T-cell (primary cell): ENCODE measurements around the gene DUOXA2. TPM values are rescaled to one million over a fixed set of nuclear protein-coding genes. Genes with fewer than 3 reads are reported as not detected.

Experiments used
- ATAC-seq, 4 experiments: fragments of 200-7000 bp in 3 of 4; fragments of 150-1000 bp in 1 of 4; cut with Tn5 transposase; replicated peaks in 1 of 4; 1 replicate in 3 of 4; 2 replicates in 1 of 4; pipeline ENCODE4 v1.10.0; 2021; ENCODE audit warnings: moderate library complexity in 3 of 4, mild to moderate bottlenecking in 2 of 4, moderate number of reproducible peaks in 1 of 4
- CTCF ChIA-PET, 2 donors: fragments of 300-600 bp; sonication (Branson Sonifier 250); formaldehyde crosslinking; loops; one replicate each; lab custom pipeline; 2022; ENCODE audit warnings: antibody characterized with exemption in 2 of 2; lab: Charles Lee
- POLR2A ChIA-PET, 2 donors: fragments of 300-600 bp; sonication (Branson Sonifier 250); formaldehyde crosslinking; loops; one replicate each; lab custom pipeline; 2022; ENCODE audit warnings: antibody characterized with exemption in 2 of 2; lab: Charles Lee
- DNase-seq, 35 experiments: peaks; one replicate each; pipeline versions ENCODE4 v3.0.0 to v3.0.0-alpha.2; 2013 to 2023
- H3K27ac ChIP-seq: one replicate; pipeline ENCODE4 v1.5.1; 2013; ENCODE audit warnings: low read length
- H3K27me3 ChIP-seq, 2 experiments: replicated peaks in 1 of 2; 1 replicate in 1 of 2; 2 replicates in 1 of 2; pipeline versions ENCODE4 v1.6.1 to v1.7.0; 2013; ENCODE audit warnings: low read length in 1 of 2, mixed read lengths in 1 of 2; ENCODE audit not compliant: control insufficient read depth in 2 of 2, insufficient read depth in 2 of 2; ENCODE audit errors: extremely low read depth in 1 of 2
- H3K36me3 ChIP-seq, 2 donors: 1 replicate in 1 of 2; 2 replicates in 1 of 2; pipeline versions ENCODE4 v1.6.1 to v1.7.0; 2013; ENCODE audit warnings: low read length in 1 of 2; ENCODE audit not compliant: control insufficient read depth in 2 of 2, insufficient read depth in 1 of 2; ENCODE audit errors: extremely low read depth in 1 of 2
- H3K4me1 ChIP-seq, 2 experiments: 1 replicate in 1 of 2; 2 replicates in 1 of 2; pipeline versions ENCODE4 v1.6.1 to v1.7.0; 2013; ENCODE audit warnings: low read length in 2 of 2, mixed read lengths in 1 of 2; ENCODE audit not compliant: insufficient read depth in 2 of 2, control insufficient read depth in 1 of 2; ENCODE audit errors: extremely low read depth in 1 of 2
- H3K4me3 ChIP-seq, 2 donors: 1 replicate in 1 of 2; 2 replicates in 1 of 2; pipeline versions ENCODE4 v1.5.1 to v1.7.0; 2013; ENCODE audit warnings: mild to moderate bottlenecking in 2 of 2, low read length in 1 of 2, moderate library complexity in 1 of 2; ENCODE audit not compliant: control insufficient read depth in 1 of 2; ENCODE audit errors: extremely low read depth in 1 of 2
- H3K9me3 ChIP-seq: 2 replicates; pipeline ENCODE4 v1.7.0; 2013
- H3K27ac Mint-ChIP-seq, 2 donors: one replicate each; pipeline ENCODE4 v1.8.0; 2020 to 2021; ENCODE audit warnings: mild to moderate bottlenecking in 2 of 2, mixed read lengths in 2 of 2
- H3K27me3 Mint-ChIP-seq, 2 donors: one replicate each; pipeline ENCODE4 v1.8.0; 2021 to 2022; ENCODE audit warnings: mixed read lengths in 2 of 2
- H3K36me3 Mint-ChIP-seq: one replicate; pipeline ENCODE4 v1.8.0; 2021; ENCODE audit warnings: mixed read lengths
- H3K4me1 Mint-ChIP-seq, 3 donors: one replicate each; pipeline ENCODE4 v1.8.0; 2020 to 2022; ENCODE audit warnings: mixed read lengths in 3 of 3, mild to moderate bottlenecking in 1 of 3
- H3K4me3 Mint-ChIP-seq, 3 donors: one replicate each; pipeline ENCODE4 v1.8.0; 2020 to 2022; ENCODE audit warnings: mild to moderate bottlenecking in 3 of 3, mixed read lengths in 3 of 3, moderate library complexity in 3 of 3
- H3K9me3 Mint-ChIP-seq, 3 donors: one replicate each; pipeline ENCODE4 v1.8.0; 2020 to 2022; ENCODE audit warnings: mixed read lengths in 3 of 3
- WGBS: methylation state at CpG from one replicate; pipeline ENCODE4 v1.1.5; 2013; ENCODE audit warnings: missing lambda C conversion rate; ENCODE audit not compliant: insufficient coverage; 5-methylcytosine and 5-hydroxymethylcytosine counted together
- total RNA-seq, 35 experiments: library from RNA in 6 of 35; stranded (reverse) in 6 of 35; fragments of 120-200 nt in 1 of 35; gene quantifications; one replicate each; pipeline versions ENCODE4 v1.2.1 to v1.2.4 and lab custom pipeline; 2013 to 2026

DUOXA2 gene
- total RNA-seq, 5 donors from 2014 or later (not counting 1 experiment from before 2014, with no cell fraction given) = not detected

- no peaks in the 10 kb centered on the region for H3K36me3 ChIP-seq
- no peaks in the 10 kb centered on the region for H3K9me3 ChIP-seq
- ATAC-seq (no peak), DNase-seq (no peak)
- Mint-ChIP-seq H3K9me3 (no peaks in the 10 kb centered on the region), H3K27me3 (peaks cover 12 to 22% of the 10 kb centered on the region in 2 donors), H3K36me3 (no peaks in the 10 kb centered on the region), H3K4me1 (no peaks in the 10 kb centered on the region), H3K27ac (no peak overlapping the region), H3K4me3 (no peak overlapping the region)
- no peak overlapping the region for H3K27ac ChIP-seq
- H3K27me3 ChIP-seq = peaks cover 0 to 12% of the 10 kb centered on the region in 2 experiments
- CTCF ChIA-PET = interaction anchor here (0.7 kb wide), 2 partner anchors 12 to 56 kb away, joined by 3 to 5 read pairs; no protein-coding TSS in a partner anchor
- POLR2A ChIA-PET = no interaction called here
- no peak overlapping the region for H3K4me3 ChIP-seq
- WGBS = 88% methylated on average over 9 of the region's 9 CpGs
- H3K4me1 ChIP-seq = no peaks in the 10 kb centered on the region
Observed at GRCh38 chr15:45094358-45094730, 19.8 kb upstream of the DUOXA2 start.

GRCh38 chr15:45095661-45096060 is 18.5 kb upstream of the DUOXA2 start:
- no peaks in the 10 kb centered on the region for H3K9me3 Mint-ChIP-seq
- no peak overlapping the region for H3K4me3 ChIP-seq
- H3K4me1 ChIP-seq = no peaks in the 10 kb centered on the region
- WGBS = 88% methylated on average over 9 of the region's 11 CpGs
- no peak overlapping the region for H3K4me3 Mint-ChIP-seq
- H3K36me3 Mint-ChIP-seq = no peaks in the 10 kb centered on the region
- no peaks in the 10 kb centered on the region for H3K36me3 ChIP-seq
- H3K27me3 Mint-ChIP-seq = peaks cover 8 to 17% of the 10 kb centered on the region in 2 donors
- no peak for DNase-seq
- ATAC-seq = no peak
- no peaks in the 10 kb centered on the region for H3K4me1 Mint-ChIP-seq
- H3K27ac ChIP-seq = no peak overlapping the region
- H3K9me3 ChIP-seq = no peaks in the 10 kb centered on the region
- ChIA-PET POLR2A (no interaction called here), CTCF (no interaction called here)
- no peak overlapping the region for H3K27ac Mint-ChIP-seq
- H3K27me3 ChIP-seq = peaks cover 0 to 11% of the 10 kb centered on the region in 2 experiments

- ATAC-seq (no peak), DNase-seq (peak in 1 of 35 experiments; percentile 22)
- CTCF ChIA-PET = no interaction called here
- no peaks in the 10 kb centered on the region for H3K36me3 Mint-ChIP-seq
- Histone ChIP-seq H3K4me1 (no peaks in the 10 kb centered on the region), H3K27ac (no peak overlapping the region), H3K4me3 (no peak overlapping the region), H3K36me3 (no peaks in the 10 kb centered on the region), H3K27me3 (peaks cover 0 to 12% of the 10 kb centered on the region in 2 experiments), H3K9me3 (no peaks in the 10 kb centered on the region)
- no peaks in the 10 kb centered on the region for H3K9me3 Mint-ChIP-seq
- no peaks in the 10 kb centered on the region for H3K4me1 Mint-ChIP-seq
- H3K27me3 Mint-ChIP-seq = peaks cover 5 to 10% of the 10 kb centered on the region in 2 donors
- POLR2A ChIA-PET = no interaction called here
- H3K4me3 Mint-ChIP-seq = no peak overlapping the region
- 98% methylated on average over 5 of the region's 7 CpGs for WGBS
- H3K27ac Mint-ChIP-seq = no peak overlapping the region
Observed at GRCh38 chr15:45097466-45097865, 16.7 kb upstream of the DUOXA2 start.

DNA sequence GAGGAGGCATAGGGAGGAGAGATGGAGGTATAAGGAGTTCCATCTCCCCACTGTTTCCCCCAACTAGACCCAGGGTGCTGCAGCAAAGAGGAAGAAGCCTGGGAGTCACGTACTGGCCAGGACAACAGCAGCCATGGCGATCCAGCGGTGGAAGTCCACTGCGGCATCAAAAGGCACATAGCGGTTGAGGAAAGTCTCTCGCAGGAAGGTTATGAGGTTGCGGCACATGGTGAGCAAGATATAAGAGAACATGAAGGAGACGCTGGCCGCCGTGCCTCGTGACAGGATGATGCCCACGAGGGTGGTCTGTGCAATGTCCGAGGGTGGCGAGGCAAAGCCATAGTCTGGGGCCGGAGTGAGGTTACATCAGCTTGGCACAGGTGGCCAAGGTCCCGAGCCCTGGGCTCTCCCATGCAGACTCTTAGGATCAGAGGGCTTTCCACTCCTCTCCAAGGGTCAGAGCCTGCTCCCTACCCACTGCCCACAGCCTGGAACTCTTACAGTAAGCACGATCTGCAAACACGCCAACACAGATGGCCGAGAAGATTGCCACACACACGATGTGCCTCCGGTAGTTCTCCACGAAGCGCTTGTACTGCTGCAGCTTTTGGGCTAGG is 14.5 kb upstream of the DUOXA2 start:
- 80% methylated on average over 23 of the region's 23 CpGs for WGBS
- CTCF ChIA-PET = no interaction called here
- no peaks in the 10 kb centered on the region for H3K9me3 Mint-ChIP-seq
- Histone ChIP-seq H3K4me3 (no peak overlapping the region), H3K27me3 (peaks cover 0 to 12% of the 10 kb centered on the region in 2 experiments), H3K4me1 (no peaks in the 10 kb centered on the region), H3K9me3 (no peaks in the 10 kb centered on the region), H3K27ac (no peak overlapping the region), H3K36me3 (no peaks in the 10 kb centered on the region)
- ATAC-seq (no peak), DNase-seq (no peak)
- H3K36me3 Mint-ChIP-seq = no peaks in the 10 kb centered on the region
- peaks cover 0 to 21% of the 10 kb centered on the region in 2 donors for H3K27me3 Mint-ChIP-seq
- H3K4me1 Mint-ChIP-seq = no peaks in the 10 kb centered on the region
- H3K4me3 Mint-ChIP-seq = no peak overlapping the region
- H3K27ac Mint-ChIP-seq = no peak overlapping the region
- POLR2A ChIA-PET = no interaction called here

DNA sequence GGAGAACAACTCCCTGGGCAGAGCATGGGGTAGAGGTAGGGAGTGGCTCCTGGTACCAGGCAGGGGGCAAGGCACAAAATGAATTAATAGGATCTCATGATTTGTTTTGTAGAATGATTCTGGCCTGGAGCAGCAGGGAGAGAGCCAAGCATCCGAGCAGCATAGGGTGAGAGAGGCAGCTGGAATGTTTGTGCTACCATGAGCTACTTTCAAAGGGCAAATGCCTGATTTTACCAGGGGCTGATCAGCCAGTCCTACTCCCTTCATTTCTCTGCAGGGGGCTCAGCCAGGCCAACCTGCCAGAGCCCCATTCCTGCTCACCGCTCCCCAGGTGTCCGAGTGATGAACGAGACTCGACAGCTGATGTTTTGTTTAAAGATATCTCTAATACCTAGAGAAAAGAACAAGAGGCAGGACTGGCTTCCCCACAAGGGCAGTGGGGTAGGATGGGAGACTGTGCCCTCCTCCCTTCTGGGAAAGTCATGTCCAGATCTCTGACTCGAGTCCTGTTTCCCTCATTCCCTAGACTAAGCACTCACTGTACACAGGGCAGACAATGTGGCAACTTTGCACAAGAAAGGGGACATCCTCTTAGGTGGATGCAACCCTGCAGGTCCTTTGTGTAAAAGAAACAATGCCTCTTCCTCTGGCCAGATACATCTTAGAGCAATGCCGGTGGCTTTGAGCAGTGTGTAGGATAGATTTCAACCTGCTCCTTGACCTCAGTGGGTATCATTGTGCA is 13.1 kb upstream of the DUOXA2 start:
- WGBS = 75% methylated on average over 1 of the region's 7 CpGs
- Mint-ChIP-seq H3K36me3 (no peaks in the 10 kb centered on the region), H3K27me3 (peaks cover 5 to 29% of the 10 kb centered on the region in 2 donors)

GRCh38 chr15:45101749-45102148 is 12.4 kb upstream of the DUOXA2 start:
- Histone ChIP-seq H3K27ac (no peak overlapping the region), H3K9me3 (no peaks in the 10 kb centered on the region), H3K4me1 (no peaks in the 10 kb centered on the region), H3K36me3 (no peaks in the 10 kb centered on the region), H3K27me3 (peaks cover 0 to 25% of the 10 kb centered on the region in 2 experiments), H3K4me3 (no peak overlapping the region)
- no peaks in the 10 kb centered on the region for H3K4me1 Mint-ChIP-seq
- ChIA-PET POLR2A (no interaction called here), CTCF (no interaction called here)
- H3K4me3 Mint-ChIP-seq = no peak overlapping the region
- no peak overlapping the region for H3K27ac Mint-ChIP-seq
- H3K9me3 Mint-ChIP-seq = no peaks in the 10 kb centered on the region
- 78% methylated on average over 9 of the region's 12 CpGs for WGBS
- no peak for ATAC-seq
- no peak for DNase-seq
- peaks cover 9 to 34% of the 10 kb centered on the region in 2 donors for H3K27me3 Mint-ChIP-seq
- H3K36me3 Mint-ChIP-seq = no peaks in the 10 kb centered on the region

More for the DNA sequence above, 13.1 kb upstream of the DUOXA2 start:
- Histone ChIP-seq H3K4me3 (no peak overlapping the region), H3K27me3 (peaks cover 0 to 19% of the 10 kb centered on the region in 2 experiments), H3K4me1 (no peaks in the 10 kb centered on the region), H3K27ac (no peak overlapping the region), H3K9me3 (no peaks in the 10 kb centered on the region), H3K36me3 (no peaks in the 10 kb centered on the region)
- ATAC-seq = no peak
- DNase-seq = no peak
- no peaks in the 10 kb centered on the region for H3K9me3 Mint-ChIP-seq
- POLR2A ChIA-PET = no interaction called here
- no peak overlapping the region for H3K4me3 Mint-ChIP-seq
- CTCF ChIA-PET = no interaction called here
- no peaks in the 10 kb centered on the region for H3K4me1 Mint-ChIP-seq
- H3K27ac Mint-ChIP-seq = no peak overlapping the region
